ENCODE results near the gene LIMCH1. TPM values are rescaled to one million over a fixed set of nuclear protein-coding genes. Genes with fewer than 3 reads are reported as not detected.

LIMCH1 gene
- total and polyA plus RNA-seq, 2 of the 8 experiments (the other 6 are each of a cell fraction or from before 2014, with no cell fraction given): 2.7 to 3.0 TPM

DNA sequence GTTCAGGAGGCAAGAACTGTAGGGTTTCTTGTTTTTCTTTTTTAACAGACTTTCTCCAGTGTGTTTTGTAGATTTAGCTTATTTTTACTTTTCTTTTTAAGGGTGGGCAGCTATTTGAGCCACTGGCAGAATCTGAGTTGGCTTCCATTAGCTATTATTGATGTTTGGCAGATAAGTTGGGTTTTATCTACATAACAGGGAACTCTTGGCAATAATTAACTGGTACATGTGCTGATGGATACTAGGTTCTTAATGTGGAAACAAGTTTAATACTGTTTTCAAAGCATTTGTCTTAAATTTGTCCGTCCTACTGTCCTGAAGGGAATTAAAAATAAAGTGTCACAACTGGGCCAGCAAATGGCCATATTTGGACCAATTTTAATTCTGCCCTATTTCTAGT, 130.1 kb downstream of the LIMCH1 start:
- no peak overlapping the region for H2BK15ac ChIP-seq (ENCODE audit: low read length)
- H3K23me2 ChIP-seq (ENCODE audit: low read depth, low read length): no peaks in the 10 kb centered on the region
- DNase-seq (ENCODE audit: low read depth in 1 of 2, low spot score in 2 of 2) (no peak), FAIRE-seq (no peak)
- 96% methylated on average over 1 of the region's 1 CpG; no CpG with 5 or more reads in 1 of the 2 experiments for WGBS, 2 experiments (ENCODE audit: extremely low coverage in 1 of 2, insufficient coverage in 1 of 2, insufficient read length in 1 of 2, insufficient replicate concordance in 2 of 2, low coverage in 1 of 2, low lambda C conversion rate in 2 of 2, missing lambda C conversion rate in 1 of 2)
- no peaks in the 10 kb centered on the region for H3K9me3 ChIP-seq (ENCODE audit: insufficient read depth in 2 of 2, low read depth in 1 of 2, low read length in 1 of 2)
- no peak overlapping the region for H3K23ac ChIP-seq (ENCODE audit: insufficient read length)
- no peak overlapping the region for H3K56ac ChIP-seq (replicated peaks; ENCODE audit: insufficient read length, low read depth, low read length)
- H3K9ac ChIP-seq (replicated peaks in 1 of 4; ENCODE audit: extremely low read depth in 1 of 4, low read depth in 3 of 4, low read length in 3 of 4): no peak overlapping the region
- no peak overlapping the region for H2BK12ac ChIP-seq (ENCODE audit: low read depth, low read length)
- no peak overlapping the region for H2BK120ac ChIP-seq (replicated peaks; ENCODE audit: low read depth, low read length)
- no peaks in the 10 kb centered on the region for H3K27me3 ChIP-seq (replicated peaks in 1 of 4; ENCODE audit: control insufficient read depth in 3 of 4, extremely low read depth in 1 of 4, insufficient read depth in 3 of 4, low read length in 3 of 4)
- H2BK5ac ChIP-seq (ENCODE audit: low read depth, low read length): no peak overlapping the region
- H3K27ac ChIP-seq (ENCODE audit: low read depth, low read length): no peak overlapping the region
- no peak overlapping the region for H2AK5ac ChIP-seq (ENCODE audit: low read depth, low read length)
- H4K91ac ChIP-seq (replicated peaks; ENCODE audit: insufficient read length, low read length): no peak overlapping the region
- no peak overlapping the region for H3K4me2 ChIP-seq (ENCODE audit: insufficient read depth in 1 of 2, low read depth in 2 of 2, low read length in 2 of 2)
- H3K79me1 ChIP-seq (ENCODE audit: low read depth, low read length): no peaks in the 10 kb centered on the region
- no peak overlapping the region for H3K14ac ChIP-seq (ENCODE audit: insufficient read length)
- no peak overlapping the region for H2AFZ ChIP-seq (ENCODE audit: low read length)
- H2BK20ac ChIP-seq (ENCODE audit: low read length): no peak overlapping the region
- H3K4ac ChIP-seq (replicated peaks; ENCODE audit: insufficient read length, low read depth, low read length): no peak overlapping the region
- ChIA-PET POLR2A (ENCODE audit: partially characterized antibody) (no interaction called here), CTCF (ENCODE audit: partially characterized antibody) (no interaction called here)
- TF ChIP-seq CTBP2 (IDR thresholded peaks at IDR 0.05; ENCODE audit: borderline replicate concordance, insufficient read depth, insufficient read length, low read length) (no peak), CBX5 (IDR thresholded peaks at IDR 0.05; ENCODE audit: low read depth, low read length) (no peak), RBBP5 (IDR thresholded peaks at IDR 0.05; ENCODE audit: borderline replicate concordance, low read depth, low read length) (no peak), CHD2 (IDR thresholded peaks at IDR 0.05; ENCODE audit: low read length) (no peak), CHD1 (IDR thresholded peaks at IDR 0.05; ENCODE audit: low read depth, low read length) (no peak), SIN3A (conservative IDR thresholded peaks at IDR 0.05 in 1 of 2, IDR thresholded peaks at IDR 0.05 in 1 of 2; ENCODE audit: low read depth in 1 of 2, low read length in 2 of 2) (no peak), SP4 (IDR thresholded peaks at IDR 0.05; ENCODE audit: low read length) (no peak), BACH1 (IDR thresholded peaks at IDR 0.05; ENCODE audit: low read length) (no peak), YY1 (IDR thresholded peaks at IDR 0.05; ENCODE audit: low read depth, low read length) (no peak), TCF12 (IDR thresholded peaks at IDR 0.05; ENCODE audit: low read depth, low read length) (no peak), NRF1 (IDR thresholded peaks at IDR 0.05; ENCODE audit: low read depth, low read length) (no peak)
- TF ChIP-seq, protein P1, sequence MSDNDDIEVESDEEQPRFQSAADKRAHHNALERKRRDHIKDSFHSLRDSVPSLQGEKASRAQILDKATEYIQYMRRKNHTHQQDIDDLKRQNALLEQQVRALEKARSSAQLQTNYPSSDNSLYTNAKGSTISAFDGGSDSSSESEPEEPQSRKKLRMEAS (IDR thresholded peaks at IDR 0.05): no peak
- TF ChIP-seq, protein P2, sequence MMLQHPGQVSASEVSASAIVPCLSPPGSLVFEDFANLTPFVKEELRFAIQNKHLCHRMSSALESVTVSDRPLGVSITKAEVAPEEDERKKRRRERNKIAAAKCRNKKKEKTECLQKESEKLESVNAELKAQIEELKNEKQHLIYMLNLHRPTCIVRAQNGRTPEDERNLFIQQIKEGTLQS (IDR thresholded peaks at IDR 0.05; ENCODE audit: insufficient read depth, low read depth, low read length): no peak
- no peak overlapping the region for H3K18ac ChIP-seq (ENCODE audit: extremely low read depth, low read length)
- H3K36me3 ChIP-seq (ENCODE audit: control insufficient read depth in 2 of 4, insufficient read depth in 4 of 4, low read length in 3 of 4): no peaks in the 10 kb centered on the region; a peak in 2 of 8 replicates
- H3K4me1 ChIP-seq (replicated peaks in 1 of 4; ENCODE audit: control insufficient read depth in 3 of 4, insufficient read depth in 4 of 4, low read length in 3 of 4): no peaks in the 10 kb centered on the region
- H3K4me3 ChIP-seq (ENCODE audit: extremely low read depth in 1 of 4, insufficient read depth in 2 of 4, low read depth in 3 of 4, low read length in 4 of 4): no peak overlapping the region
- no peak overlapping the region for H4K8ac ChIP-seq (ENCODE audit: extremely low read depth, insufficient read depth, low read length)
- H3K79me2 ChIP-seq (ENCODE audit: control insufficient read depth in 1 of 2, insufficient read depth in 2 of 2, low read length in 2 of 2): no peaks in the 10 kb centered on the region
- H4K5ac ChIP-seq (ENCODE audit: insufficient read length, low read depth, low read length): no peak overlapping the region
- no peaks in the 10 kb centered on the region for H4K20me1 ChIP-seq (replicated peaks in 1 of 2; ENCODE audit: control insufficient read depth in 1 of 2, insufficient read depth in 2 of 2, low read length in 2 of 2)
